SK-N-SH treated with all-trans-retinoic acid at 6 μM for 48 hours (cell line): ENCODE results near the gene MAPK8.

Experiments used
- ATAC-seq: fragments of 200-7000 bp; cut with Tn5 transposase; 3 replicates; pipeline ENCODE4 v1.9.1; 2020; ENCODE audit warnings: mild to moderate bottlenecking, moderate library complexity
- ARNTL ChIP-seq: fragments of 450-650 bp; formaldehyde crosslinking; IDR thresholded peaks from 2 replicates; pipeline ENCODE4 v1.5.0; 2020; ENCODE audit warnings: low read depth, mild to moderate bottlenecking, moderate library complexity, borderline replicate concordance
- BACH2 ChIP-seq: fragments of 250-450 bp; sonication (Bioruptor Pico); IDR thresholded peaks from 2 replicates; pipeline ENCODE4 v1.9.0; 2021; ENCODE audit warnings: mild to moderate bottlenecking, borderline replicate concordance
- CSDC2 ChIP-seq: fragments of 250-450 bp; sonication (Bioruptor Pico); IDR thresholded peaks from 2 replicates; pipeline ENCODE4 v1.5.0; 2020; ENCODE audit warnings: mild to moderate bottlenecking, moderate library complexity
- ESRRG ChIP-seq: fragments of 250-450 bp; sonication (Bioruptor Pico); IDR thresholded peaks from 2 replicates; pipeline ENCODE4 v1.6.1; 2021; ENCODE audit warnings: mild to moderate bottlenecking
- GLIS3 ChIP-seq: fragments of 250-450 bp; sonication (Bioruptor Pico); IDR thresholded peaks from 2 replicates; pipeline ENCODE4 v1.5.0; 2020; ENCODE audit warnings: mild to moderate bottlenecking, moderate library complexity
- ISL1 ChIP-seq: fragments of 250-450 bp; sonication (Bioruptor Pico); IDR thresholded peaks from 2 replicates; pipeline ENCODE4 v2.1.2; 2022; ENCODE audit warnings: mild to moderate bottlenecking, moderate library complexity
- OSR1 ChIP-seq: fragments of 250-450 bp; sonication (Bioruptor Pico); IDR thresholded peaks from 2 replicates; pipeline ENCODE4 v1.8.0; 2022; ENCODE audit warnings: moderate library complexity, mild to moderate bottlenecking, inconsistent platforms
- RARB ChIP-seq: fragments of 250-450 bp; sonication (Bioruptor Pico); IDR thresholded peaks from 2 replicates; pipeline ENCODE4 v1.8.0; 2021; ENCODE audit warnings: mild to moderate bottlenecking, moderate library complexity
- SNAI2 ChIP-seq: fragments of 250-450 bp; sonication (Bioruptor Pico); IDR thresholded peaks from 2 replicates; pipeline ENCODE4 v1.5.0; 2020; ENCODE audit warnings: mild to moderate bottlenecking, moderate library complexity
- TCF4 ChIP-seq: fragments of 250-450 bp; sonication (Bioruptor Pico); IDR thresholded peaks from 2 replicates; pipeline ENCODE4 v1.8.0; 2021; ENCODE audit warnings: mild to moderate bottlenecking, moderate library complexity, borderline replicate concordance
- TOX ChIP-seq: fragments of 250-450 bp; sonication (Bioruptor Pico); IDR thresholded peaks from 2 replicates; pipeline ENCODE4 v1.8.0; 2021; ENCODE audit warnings: mild to moderate bottlenecking, moderate library complexity, borderline replicate concordance
- ZC3H10 ChIP-seq: fragments of 250-450 bp; sonication (Bioruptor Pico); IDR thresholded peaks from 2 replicates; pipeline ENCODE4 v1.5.1; 2021; ENCODE audit warnings: mild to moderate bottlenecking, moderate library complexity
- ZFP3 ChIP-seq: fragments of 250-450 bp; sonication (Bioruptor Pico); IDR thresholded peaks from 2 replicates; pipeline ENCODE4 v1.5.0; 2020; ENCODE audit warnings: mild to moderate bottlenecking, moderate library complexity
- ZFP30 ChIP-seq: fragments of 450-650 bp; formaldehyde crosslinking; IDR thresholded peaks from 2 replicates; pipeline ENCODE4 v1.5.0; 2022; ENCODE audit warnings: mild to moderate bottlenecking, moderate library complexity
- ZNF565 ChIP-seq: fragments of 450-650 bp; formaldehyde crosslinking; conservative IDR thresholded peaks from 2 replicates; pipeline ENCODE4 v1.5.0; 2020; ENCODE audit warnings: low read depth, mild to moderate bottlenecking, moderate library complexity
- ZNF70 ChIP-seq: fragments of 450-650 bp; formaldehyde crosslinking; IDR thresholded peaks from 2 replicates; pipeline ENCODE4 v1.5.0; 2020; ENCODE audit warnings: mild to moderate bottlenecking, moderate library complexity
- ZNF8 ChIP-seq: fragments of 450-650 bp; formaldehyde crosslinking; IDR thresholded peaks from 2 replicates; pipeline ENCODE4 v1.5.0; 2020; ENCODE audit warnings: mild to moderate bottlenecking, moderate library complexity
- TF ChIP-seq, protein P1 (sequence below): fragments of 250-450 bp; sonication (Bioruptor Pico); IDR thresholded peaks from 2 replicates; pipeline ENCODE4 v1.8.0; 2020; ENCODE audit warnings: mild to moderate bottlenecking, moderate library complexity, borderline replicate concordance
- TF ChIP-seq, protein P2 (sequence below): fragments of 250-450 bp; sonication (Bioruptor Pico); IDR thresholded peaks from 2 replicates; pipeline ENCODE4 v1.5.1; 2021; ENCODE audit warnings: mild to moderate bottlenecking, moderate library complexity
- TF ChIP-seq, protein P3 (sequence below): fragments of 250-450 bp; sonication (Bioruptor Pico); IDR thresholded peaks from 2 replicates; pipeline ENCODE4 v1.5.1; 2020; ENCODE audit warnings: low read depth, mild to moderate bottlenecking, moderate library complexity
- TF ChIP-seq, protein P4 (sequence below): fragments of 250-450 bp; sonication (Bioruptor Pico); IDR thresholded peaks from 2 replicates; pipeline ENCODE4 v1.5.0; 2020; ENCODE audit warnings: mild to moderate bottlenecking, moderate library complexity

MAPK8 gene

DNA sequence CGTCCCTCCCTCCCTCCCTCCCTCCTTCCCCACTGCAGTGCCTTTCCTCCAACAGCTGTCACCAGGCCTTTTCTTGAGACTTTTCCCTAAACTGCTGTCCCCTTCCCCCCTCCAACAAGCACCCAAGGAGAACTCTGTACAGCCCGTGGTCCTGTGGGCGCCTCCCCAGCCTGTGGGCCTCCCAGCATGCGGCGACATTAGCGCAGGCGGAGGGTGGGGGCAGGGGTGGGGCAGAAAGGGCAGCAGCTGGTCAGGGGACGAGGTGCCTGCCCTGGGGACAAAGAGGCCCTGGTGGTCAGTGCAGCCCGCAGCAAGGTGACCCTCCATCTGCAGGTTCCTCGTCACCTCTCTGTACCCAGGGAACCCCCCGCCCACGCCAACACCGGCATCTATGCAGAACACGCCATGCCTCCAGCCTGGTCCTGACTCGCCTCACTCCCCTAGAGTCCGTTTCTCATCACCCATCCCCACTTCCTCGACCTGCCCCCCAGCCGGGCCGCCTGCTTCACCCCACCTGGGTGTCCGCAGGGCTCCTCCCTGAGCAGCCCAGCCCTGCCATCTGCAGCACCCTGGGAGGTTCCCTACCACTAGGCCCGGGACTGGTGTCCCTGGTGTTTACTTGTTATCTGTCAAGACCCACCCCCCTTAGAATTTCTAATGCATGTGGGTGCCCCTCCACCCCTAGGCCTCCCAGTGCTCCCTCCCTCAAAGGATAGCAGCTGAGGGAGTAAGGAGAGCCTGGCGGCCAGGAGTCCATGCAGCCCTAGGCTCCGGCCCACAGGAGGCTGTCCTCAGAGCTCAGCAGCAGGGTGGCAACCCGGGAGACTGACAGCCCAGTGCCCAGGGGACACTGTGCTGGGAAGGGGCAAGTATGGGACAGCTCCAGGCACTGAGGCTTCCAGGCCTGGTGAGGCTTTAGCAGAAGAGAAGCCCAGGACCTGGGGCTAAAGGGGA, 150.6 kb downstream of the MAPK8 start:
- ATAC-seq, result no peak
- TF ChIP-seq ZC3H10 (CRISPR knock-in tag) (no peak), ZNF70 (CRISPR knock-in tag) (no peak), BACH2 (CRISPR knock-in tag) (no peak), ZNF8 (CRISPR knock-in tag) (no peak), TCF4 (CRISPR knock-in tag) (no peak)

DNA sequence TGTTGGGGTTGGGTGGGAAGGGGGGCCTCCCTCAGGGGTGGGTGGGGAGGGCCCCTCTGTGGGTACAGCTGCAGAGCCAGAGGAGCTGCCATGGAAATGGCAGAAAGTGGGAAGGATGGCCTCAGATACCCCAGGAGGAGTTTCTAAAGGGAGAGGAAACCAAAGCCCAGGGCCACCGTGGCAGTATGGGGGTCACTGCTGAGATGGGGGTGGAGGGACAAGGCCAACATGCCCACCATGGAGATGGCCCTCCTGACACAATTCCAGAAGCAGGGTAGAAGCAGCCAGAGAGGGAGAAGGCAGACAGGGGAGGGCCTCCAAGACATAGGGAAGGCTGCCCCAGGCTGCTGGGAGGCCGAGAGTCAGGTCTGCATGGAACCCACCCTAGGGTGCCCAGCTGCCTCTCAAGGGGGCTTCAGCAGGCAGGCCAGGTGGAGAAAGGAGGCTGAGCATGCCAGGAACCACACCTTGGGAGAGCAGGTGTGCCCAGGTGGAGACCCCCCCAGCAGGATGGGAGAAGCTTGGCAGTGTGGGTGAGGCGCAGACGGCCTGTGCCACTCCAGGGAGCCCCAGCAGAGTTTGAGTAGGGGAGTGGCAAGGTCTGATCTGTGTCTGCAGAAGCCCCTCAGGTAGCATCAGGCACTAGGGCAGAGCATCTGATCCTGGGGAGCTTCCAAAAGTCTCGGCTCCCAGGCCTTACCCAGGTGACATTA, 151.6 kb downstream of the MAPK8 start:
- no peak for ATAC-seq
- TF ChIP-seq ZNF8 (CRISPR knock-in tag), result no peak
- no peak for TF ChIP-seq GLIS3 (CRISPR knock-in tag)
- TF ChIP-seq ZNF565 (CRISPR knock-in tag), result no peak
- TF ChIP-seq ISL1 (CRISPR knock-in tag), result no peak
- TF ChIP-seq, protein P1, sequence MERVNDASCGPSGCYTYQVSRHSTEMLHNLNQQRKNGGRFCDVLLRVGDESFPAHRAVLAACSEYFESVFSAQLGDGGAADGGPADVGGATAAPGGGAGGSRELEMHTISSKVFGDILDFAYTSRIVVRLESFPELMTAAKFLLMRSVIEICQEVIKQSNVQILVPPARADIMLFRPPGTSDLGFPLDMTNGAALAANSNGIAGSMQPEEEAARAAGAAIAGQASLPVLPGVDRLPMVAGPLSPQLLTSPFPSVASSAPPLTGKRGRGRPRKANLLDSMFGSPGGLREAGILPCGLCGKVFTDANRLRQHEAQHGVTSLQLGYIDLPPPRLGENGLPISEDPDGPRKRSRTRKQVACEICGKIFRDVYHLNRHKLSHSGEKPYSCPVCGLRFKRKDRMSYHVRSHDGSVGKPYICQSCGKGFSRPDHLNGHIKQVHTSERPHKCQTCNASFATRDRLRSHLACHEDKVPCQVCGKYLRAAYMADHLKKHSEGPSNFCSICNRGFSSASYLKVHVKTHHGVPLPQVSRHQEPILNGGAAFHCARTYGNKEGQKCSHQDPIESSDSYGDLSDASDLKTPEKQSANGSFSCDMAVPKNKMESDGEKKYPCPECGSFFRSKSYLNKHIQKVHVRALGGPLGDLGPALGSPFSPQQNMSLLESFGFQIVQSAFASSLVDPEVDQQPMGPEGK (CRISPR knock-in tag), result no peak
- TF ChIP-seq ESRRG (CRISPR knock-in tag), result no peak
- TF ChIP-seq OSR1 (CRISPR knock-in tag), result no peak
- no peak for TF ChIP-seq CSDC2 (CRISPR knock-in tag)
- TF ChIP-seq, protein P2, sequence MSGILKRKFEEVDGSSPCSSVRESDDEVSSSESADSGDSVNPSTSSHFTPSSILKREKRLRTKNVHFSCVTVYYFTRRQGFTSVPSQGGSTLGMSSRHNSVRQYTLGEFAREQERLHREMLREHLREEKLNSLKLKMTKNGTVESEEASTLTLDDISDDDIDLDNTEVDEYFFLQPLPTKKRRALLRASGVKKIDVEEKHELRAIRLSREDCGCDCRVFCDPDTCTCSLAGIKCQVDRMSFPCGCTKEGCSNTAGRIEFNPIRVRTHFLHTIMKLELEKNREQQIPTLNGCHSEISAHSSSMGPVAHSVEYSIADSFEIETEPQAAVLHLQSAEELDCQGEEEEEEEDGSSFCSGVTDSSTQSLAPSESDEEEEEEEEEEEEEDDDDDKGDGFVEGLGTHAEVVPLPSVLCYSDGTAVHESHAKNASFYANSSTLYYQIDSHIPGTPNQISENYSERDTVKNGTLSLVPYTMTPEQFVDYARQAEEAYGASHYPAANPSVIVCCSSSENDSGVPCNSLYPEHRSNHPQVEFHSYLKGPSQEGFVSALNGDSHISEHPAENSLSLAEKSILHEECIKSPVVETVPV, result no peak
- no peak for TF ChIP-seq ARNTL
- TF ChIP-seq, protein P3, sequence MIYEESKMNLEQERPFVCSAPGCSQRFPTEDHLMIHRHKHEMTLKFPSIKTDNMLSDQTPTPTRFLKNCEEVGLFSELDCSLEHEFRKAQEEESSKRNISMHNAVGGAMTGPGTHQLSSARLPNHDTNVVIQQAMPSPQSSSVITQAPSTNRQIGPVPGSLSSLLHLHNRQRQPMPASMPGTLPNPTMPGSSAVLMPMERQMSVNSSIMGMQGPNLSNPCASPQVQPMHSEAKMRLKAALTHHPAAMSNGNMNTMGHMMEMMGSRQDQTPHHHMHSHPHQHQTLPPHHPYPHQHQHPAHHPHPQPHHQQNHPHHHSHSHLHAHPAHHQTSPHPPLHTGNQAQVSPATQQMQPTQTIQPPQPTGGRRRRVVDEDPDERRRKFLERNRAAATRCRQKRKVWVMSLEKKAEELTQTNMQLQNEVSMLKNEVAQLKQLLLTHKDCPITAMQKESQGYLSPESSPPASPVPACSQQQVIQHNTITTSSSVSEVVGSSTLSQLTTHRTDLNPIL (CRISPR knock-in tag), result no peak
- TF ChIP-seq ZC3H10 (CRISPR knock-in tag), result no peak
- no peak for TF ChIP-seq ZFP3 (CRISPR knock-in tag)
- no peak for TF ChIP-seq BACH2 (CRISPR knock-in tag)
- TF ChIP-seq ZFP30 (CRISPR knock-in tag), result no peak
- TF ChIP-seq TOX (CRISPR knock-in tag), result no peak
- no peak for TF ChIP-seq SNAI2 (CRISPR knock-in tag)

DNA sequence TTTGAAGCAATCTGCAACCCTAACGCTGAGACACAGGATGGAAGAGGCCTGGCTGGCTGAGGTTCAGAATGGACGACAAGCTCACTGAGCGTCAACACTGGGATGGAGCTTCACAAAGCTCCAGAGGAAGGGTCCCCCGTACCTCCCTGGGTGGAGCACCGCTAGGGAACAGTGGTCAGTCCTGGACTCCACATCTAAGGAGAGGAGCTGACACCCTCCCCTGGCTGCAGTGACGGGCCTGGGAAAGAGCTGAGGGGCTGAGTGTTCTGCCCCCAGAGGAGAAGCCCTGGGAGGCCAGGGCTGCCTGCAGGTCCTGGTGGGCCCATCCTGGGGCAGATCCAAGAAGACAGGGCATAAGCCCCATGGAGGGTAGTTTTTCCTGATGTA, 152.2 kb downstream of the MAPK8 start:
- ATAC-seq, result no peak
- TF ChIP-seq, protein P4, sequence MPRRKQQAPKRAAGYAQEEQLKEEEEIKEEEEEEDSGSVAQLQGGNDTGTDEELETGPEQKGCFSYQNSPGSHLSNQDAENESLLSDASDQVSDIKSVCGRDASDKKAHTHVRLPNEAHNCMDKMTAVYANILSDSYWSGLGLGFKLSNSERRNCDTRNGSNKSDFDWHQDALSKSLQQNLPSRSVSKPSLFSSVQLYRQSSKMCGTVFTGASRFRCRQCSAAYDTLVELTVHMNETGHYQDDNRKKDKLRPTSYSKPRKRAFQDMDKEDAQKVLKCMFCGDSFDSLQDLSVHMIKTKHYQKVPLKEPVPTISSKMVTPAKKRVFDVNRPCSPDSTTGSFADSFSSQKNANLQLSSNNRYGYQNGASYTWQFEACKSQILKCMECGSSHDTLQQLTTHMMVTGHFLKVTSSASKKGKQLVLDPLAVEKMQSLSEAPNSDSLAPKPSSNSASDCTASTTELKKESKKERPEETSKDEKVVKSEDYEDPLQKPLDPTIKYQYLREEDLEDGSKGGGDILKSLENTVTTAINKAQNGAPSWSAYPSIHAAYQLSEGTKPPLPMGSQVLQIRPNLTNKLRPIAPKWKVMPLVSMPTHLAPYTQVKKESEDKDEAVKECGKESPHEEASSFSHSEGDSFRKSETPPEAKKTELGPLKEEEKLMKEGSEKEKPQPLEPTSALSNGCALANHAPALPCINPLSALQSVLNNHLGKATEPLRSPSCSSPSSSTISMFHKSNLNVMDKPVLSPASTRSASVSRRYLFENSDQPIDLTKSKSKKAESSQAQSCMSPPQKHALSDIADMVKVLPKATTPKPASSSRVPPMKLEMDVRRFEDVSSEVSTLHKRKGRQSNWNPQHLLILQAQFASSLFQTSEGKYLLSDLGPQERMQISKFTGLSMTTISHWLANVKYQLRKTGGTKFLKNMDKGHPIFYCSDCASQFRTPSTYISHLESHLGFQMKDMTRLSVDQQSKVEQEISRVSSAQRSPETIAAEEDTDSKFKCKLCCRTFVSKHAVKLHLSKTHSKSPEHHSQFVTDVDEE, result no peak
- TF ChIP-seq SNAI2 (CRISPR knock-in tag) (no peak), BACH2 (CRISPR knock-in tag) (no peak), ZFP3 (CRISPR knock-in tag) (no peak), OSR1 (CRISPR knock-in tag) (no peak), ZC3H10 (CRISPR knock-in tag) (no peak), RARB (CRISPR knock-in tag) (no peak)
- TF ChIP-seq, protein P1 (CRISPR knock-in tag), result no peak
- TF ChIP-seq, protein P3 (CRISPR knock-in tag), result no peak
